Progenitor cell of endocrine pancreas (in vitro differentiated cells): ENCODE results near the gene IFIT1. TPM values are rescaled to one million over a fixed set of nuclear protein-coding genes. Genes with fewer than 3 reads are reported as not detected.
"Not testable (repeated sequence)": the region's sequence is repeated elsewhere in the genome, so short reads cannot be mapped to it uniquely, and the experiment has no call there.

Experiments
- DNase-seq: peaks from one replicate; pipeline ENCODE4 v3.0.0; 2021; ENCODE audit warnings: low spot score; ENCODE audit not compliant: unreplicated experiment
- H3K27ac Mint-ChIP-seq: 2 replicates; pipeline ENCODE4 v1.8.0; 2021; ENCODE audit warnings: mild to moderate bottlenecking, moderate library complexity, mixed read lengths
- H3K27me3 Mint-ChIP-seq: 2 replicates; pipeline ENCODE4 v1.8.0; 2021; ENCODE audit warnings: mixed read lengths
- H3K36me3 Mint-ChIP-seq: 2 replicates; pipeline ENCODE4 v1.8.0; 2022; ENCODE audit warnings: mixed read lengths; ENCODE audit not compliant: insufficient read depth
- H3K4me1 Mint-ChIP-seq: 2 replicates; pipeline ENCODE4 v1.8.0; 2021; ENCODE audit warnings: low read depth, mixed read lengths
- H3K4me3 Mint-ChIP-seq: 2 replicates; pipeline ENCODE4 v1.8.0; 2021; ENCODE audit warnings: low read depth, mild to moderate bottlenecking, moderate library complexity, mixed read lengths
- H3K9me3 Mint-ChIP-seq: 2 replicates; pipeline ENCODE4 v1.8.0; 2021; ENCODE audit warnings: low read depth, mixed read lengths
- total RNA-seq: library from RNA; stranded (reverse); gene quantifications from 2 replicates; pipeline ENCODE4 v1.2.1, GENCODE V29; 2021
- TF ChIP-seq, protein P1 (sequence below): fragments of 200-600 bp; sonication (generic); IDR thresholded peaks from one replicate; pipeline ENCODE4 v1.5.0; 2021; ENCODE audit warnings: antibody characterized with exemption, mild to moderate bottlenecking; ENCODE audit not compliant: unreplicated experiment

The IFIT1 gene
- total RNA-seq, 1 donor from 2014 or later = 0.34 TPM

DNA sequence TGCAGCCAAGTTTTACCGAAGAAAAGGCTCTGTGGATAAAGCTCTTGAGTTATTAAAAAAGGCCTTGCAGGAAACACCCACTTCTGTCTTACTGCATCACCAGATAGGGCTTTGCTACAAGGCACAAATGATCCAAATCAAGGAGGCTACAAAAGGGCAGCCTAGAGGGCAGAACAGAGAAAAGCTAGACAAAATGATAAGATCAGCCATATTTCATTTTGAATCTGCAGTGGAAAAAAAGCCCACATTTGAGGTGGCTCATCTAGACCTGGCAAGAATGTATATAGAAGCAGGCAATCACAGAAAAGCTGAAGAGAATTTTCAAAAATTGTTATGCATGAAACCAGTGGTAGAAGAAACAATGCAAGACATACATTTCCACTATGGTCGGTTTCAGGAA, 10.6 kb downstream of the IFIT1 start:
- H3K36me3 Mint-ChIP-seq = peaks cover 17% of the 10 kb centered on the region
- no peaks in the 10 kb centered on the region for H3K4me1 Mint-ChIP-seq
- no peak for DNase-seq
- no peaks in the 10 kb centered on the region for H3K27me3 Mint-ChIP-seq
- TF ChIP-seq, protein P1, sequence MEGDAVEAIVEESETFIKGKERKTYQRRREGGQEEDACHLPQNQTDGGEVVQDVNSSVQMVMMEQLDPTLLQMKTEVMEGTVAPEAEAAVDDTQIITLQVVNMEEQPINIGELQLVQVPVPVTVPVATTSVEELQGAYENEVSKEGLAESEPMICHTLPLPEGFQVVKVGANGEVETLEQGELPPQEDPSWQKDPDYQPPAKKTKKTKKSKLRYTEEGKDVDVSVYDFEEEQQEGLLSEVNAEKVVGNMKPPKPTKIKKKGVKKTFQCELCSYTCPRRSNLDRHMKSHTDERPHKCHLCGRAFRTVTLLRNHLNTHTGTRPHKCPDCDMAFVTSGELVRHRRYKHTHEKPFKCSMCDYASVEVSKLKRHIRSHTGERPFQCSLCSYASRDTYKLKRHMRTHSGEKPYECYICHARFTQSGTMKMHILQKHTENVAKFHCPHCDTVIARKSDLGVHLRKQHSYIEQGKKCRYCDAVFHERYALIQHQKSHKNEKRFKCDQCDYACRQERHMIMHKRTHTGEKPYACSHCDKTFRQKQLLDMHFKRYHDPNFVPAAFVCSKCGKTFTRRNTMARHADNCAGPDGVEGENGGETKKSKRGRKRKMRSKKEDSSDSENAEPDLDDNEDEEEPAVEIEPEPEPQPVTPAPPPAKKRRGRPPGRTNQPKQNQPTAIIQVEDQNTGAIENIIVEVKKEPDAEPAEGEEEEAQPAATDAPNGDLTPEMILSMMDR = no peak
- no peak overlapping the region for H3K4me3 Mint-ChIP-seq
- H3K27ac Mint-ChIP-seq = no peak overlapping the region
- peaks cover 11% of the 10 kb centered on the region for H3K9me3 Mint-ChIP-seq

DNA sequence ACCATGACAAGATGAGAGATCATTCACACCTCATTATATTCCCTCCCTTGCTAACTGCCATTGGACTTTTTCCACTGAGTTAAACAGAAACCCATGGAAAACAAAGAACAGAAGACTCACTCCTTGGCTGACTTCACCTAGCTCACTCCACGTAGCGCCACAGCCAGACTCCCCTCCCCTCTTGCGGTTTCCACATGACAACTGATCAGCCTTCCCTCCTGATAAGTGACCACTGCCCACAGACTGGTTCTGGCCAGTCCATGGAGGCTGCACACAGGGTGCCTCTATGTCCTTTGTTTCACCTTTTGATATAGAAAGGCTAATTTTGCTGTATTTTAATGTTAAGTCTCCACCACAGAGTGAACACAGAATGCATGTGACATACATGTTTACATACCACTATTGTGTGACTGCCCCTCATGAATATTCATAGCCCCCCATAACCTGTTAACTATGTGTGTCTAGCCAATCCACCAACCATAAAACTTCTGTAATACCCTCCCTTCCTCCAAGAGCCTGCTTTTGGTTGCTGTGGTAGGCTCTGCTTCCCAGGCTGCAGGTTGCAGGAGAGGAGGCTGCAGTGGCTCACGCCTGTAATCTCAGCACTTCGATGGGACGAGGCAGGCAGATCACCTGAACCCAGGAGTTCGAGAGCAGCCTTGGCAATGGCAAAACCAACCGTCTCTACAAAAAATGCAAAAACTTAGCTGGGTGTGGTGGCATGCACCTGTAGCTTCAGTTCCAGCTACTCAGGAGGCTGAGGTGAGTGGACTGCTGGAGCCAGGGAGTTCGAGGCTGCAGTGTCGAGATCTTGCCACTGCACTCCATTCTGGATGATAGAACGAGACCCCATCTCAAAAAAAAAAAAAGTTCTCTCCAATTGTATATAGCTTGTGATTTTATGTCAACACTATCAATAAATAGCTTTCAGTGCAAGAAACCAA, 12.0 kb downstream of the IFIT1 start:
- TF ChIP-seq, protein P1 = no peak
- H3K36me3 Mint-ChIP-seq = peaks cover 17% of the 10 kb centered on the region
- no peak for DNase-seq
- peaks cover 7% of the 10 kb centered on the region for H3K9me3 Mint-ChIP-seq
- no peak overlapping the region for H3K27ac Mint-ChIP-seq
- no peak overlapping the region for H3K4me3 Mint-ChIP-seq
- H3K27me3 Mint-ChIP-seq = no peaks in the 10 kb centered on the region
- no peaks in the 10 kb centered on the region for H3K4me1 Mint-ChIP-seq

- not testable (repeated sequence) for H3K4me3 Mint-ChIP-seq, H3K27ac Mint-ChIP-seq, H3K9me3 Mint-ChIP-seq, DNase-seq, H3K4me1 Mint-ChIP-seq, H3K27me3 Mint-ChIP-seq
- H3K36me3 Mint-ChIP-seq = peaks cover 17% of the 10 kb centered on the region
Observed at GRCh38 chr10:89406178-89406577, 13.8 kb downstream of the IFIT1 start.

DNA sequence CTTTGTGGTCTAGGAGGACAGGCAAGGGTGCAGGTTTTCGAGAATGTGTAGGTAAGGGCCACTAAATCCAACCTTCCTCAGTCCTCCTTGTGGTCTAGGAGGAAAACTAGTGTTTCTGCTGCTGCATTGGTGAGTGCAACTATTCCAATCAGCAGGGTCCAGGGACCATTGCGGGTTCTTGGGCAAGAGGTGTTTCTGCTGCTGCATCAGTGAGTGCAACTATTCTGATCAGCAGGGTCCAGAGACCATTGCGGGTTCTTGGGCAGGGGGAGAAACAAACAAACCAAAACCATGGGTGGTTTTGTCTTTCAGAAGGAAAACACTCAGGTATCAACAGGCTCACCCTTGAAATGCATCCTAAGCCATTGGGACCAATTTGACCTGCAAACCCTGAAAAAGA, 15.4 kb downstream of the IFIT1 start:
- DNase-seq, H3K4me1 Mint-ChIP-seq, H3K4me3 Mint-ChIP-seq, H3K9me3 Mint-ChIP-seq, H3K27me3 Mint-ChIP-seq, H3K27ac Mint-ChIP-seq: not testable (repeated sequence)
- peaks cover 22% of the 10 kb centered on the region for H3K36me3 Mint-ChIP-seq

- not testable (repeated sequence) for DNase-seq, H3K27me3 Mint-ChIP-seq, H3K9me3 Mint-ChIP-seq, H3K4me3 Mint-ChIP-seq, H3K4me1 Mint-ChIP-seq, H3K27ac Mint-ChIP-seq
- peaks cover 19% of the 10 kb centered on the region for H3K36me3 Mint-ChIP-seq
Observed at GRCh38 chr10:89409282-89409681, 16.9 kb downstream of the IFIT1 start.

DNA sequence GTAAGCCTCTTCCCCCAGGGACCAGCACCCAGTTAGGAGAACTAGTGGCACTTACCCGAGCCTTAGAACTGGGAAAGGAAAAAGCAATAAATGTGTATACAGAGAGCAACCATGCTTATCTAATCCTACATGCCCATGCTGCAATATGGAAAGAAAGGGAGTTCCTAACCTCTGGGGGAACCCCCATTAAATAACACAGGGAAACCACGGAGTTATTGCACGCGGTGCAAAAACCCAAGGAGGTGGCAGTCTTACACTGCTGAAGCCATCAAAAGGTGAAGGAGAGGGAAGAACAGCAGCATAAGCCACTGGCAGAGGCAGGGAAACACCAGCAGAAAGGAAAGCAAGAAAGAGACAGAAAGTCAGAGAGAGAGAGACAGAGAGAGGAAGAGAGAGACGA, 18.1 kb downstream of the IFIT1 start:
- H3K27ac Mint-ChIP-seq, H3K4me3 Mint-ChIP-seq, H3K27me3 Mint-ChIP-seq, DNase-seq, H3K9me3 Mint-ChIP-seq, H3K4me1 Mint-ChIP-seq: not testable (repeated sequence)
- peaks cover 14% of the 10 kb centered on the region for H3K36me3 Mint-ChIP-seq

DNA sequence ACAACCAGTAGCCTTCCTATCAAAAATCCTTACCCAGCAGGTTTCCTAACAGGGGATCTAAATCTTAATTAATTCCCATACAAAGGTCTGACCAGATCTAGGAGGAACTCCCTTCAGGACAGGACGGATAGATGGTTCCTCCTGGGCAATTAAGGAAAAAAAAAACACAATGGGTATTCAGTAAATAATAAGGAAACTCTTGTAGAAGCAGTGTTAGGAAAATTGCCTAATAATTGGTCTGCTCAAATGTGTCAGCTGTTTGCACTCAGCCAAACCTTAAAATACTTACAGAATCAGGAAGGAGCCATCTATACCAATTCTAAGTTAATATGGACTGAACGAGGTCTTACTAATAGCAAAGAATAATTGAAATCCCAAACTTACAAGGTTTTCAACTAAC, 18.7 kb downstream of the IFIT1 start:
- H3K36me3 Mint-ChIP-seq = peaks cover 16% of the 10 kb centered on the region
- not testable (repeated sequence) for H3K9me3 Mint-ChIP-seq, H3K4me3 Mint-ChIP-seq, H3K4me1 Mint-ChIP-seq, H3K27ac Mint-ChIP-seq, H3K27me3 Mint-ChIP-seq, DNase-seq

DNA sequence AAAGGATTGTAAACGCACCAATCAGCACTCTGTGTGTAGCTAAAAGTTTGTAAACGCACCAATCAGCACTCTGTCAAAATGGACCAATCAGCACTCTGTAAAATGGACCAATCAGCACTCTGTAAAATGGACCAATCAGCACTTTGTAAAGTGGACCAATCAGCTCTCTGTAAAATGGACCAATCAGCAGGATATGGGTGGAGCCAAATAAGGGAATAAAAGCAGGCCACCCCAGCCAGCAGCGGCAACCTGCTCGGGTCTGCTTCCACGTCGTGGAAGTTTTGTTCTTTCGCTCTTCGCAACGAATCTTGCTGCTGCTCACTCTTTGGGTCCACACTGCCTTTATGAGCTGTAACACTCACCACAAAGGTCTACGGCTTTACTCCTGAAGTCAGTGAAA, 19.9 kb downstream of the IFIT1 start:
- H3K27ac Mint-ChIP-seq, H3K4me1 Mint-ChIP-seq, H3K9me3 Mint-ChIP-seq, H3K4me3 Mint-ChIP-seq, H3K27me3 Mint-ChIP-seq, DNase-seq: not testable (repeated sequence)
- H3K36me3 Mint-ChIP-seq = peaks cover 12% of the 10 kb centered on the region
